Hypothalamus (tissue), 51 donors: Measurements from ENCODE around the gene PAFAH2.

Source experiments
- DNase-seq, 51 donors: peaks; one replicate each; lab custom pipeline; 2025; lab: John Stamatoyannopoulos, UW

Gene PAFAH2

GRCh38 chr1:25912076-25912831, 85.6 kb downstream of the PAFAH2 start:
- no peak for DNase-seq

DNA sequence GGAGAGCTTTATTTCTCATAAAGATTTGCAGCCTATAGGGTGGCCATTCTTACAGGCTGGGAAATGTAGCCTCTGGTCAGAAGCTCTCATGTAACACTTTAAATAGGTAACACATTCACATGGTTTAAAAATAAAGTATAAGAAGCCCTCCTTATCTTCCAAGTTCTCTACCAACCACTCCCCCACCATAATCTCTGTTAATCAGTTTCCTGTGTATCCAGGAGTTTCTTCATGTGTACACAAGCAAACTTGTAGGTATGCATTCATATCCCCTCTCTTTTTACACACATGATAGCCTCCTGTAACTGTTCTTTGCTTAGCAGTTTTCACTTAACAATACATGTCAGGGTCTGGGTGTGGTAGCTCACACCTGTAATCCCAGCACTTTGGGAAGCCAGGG, 86.7 kb downstream of the PAFAH2 start:
- no peak for DNase-seq
